Transverse colon (tissue), 4 donors: ENCODE results near the gene TNFRSF25. TPM values are rescaled to one million over a fixed set of nuclear protein-coding genes. Genes with fewer than 3 reads are reported as not detected.
A peak's percentile ranks its signal among the peaks of the same experiment; 100 is the strongest.

Source experiments
- DNase-seq: peaks from one replicate; pipeline ENCODE4 v3.0.0-alpha.2; 2019
- H3K27ac ChIP-seq, 4 donors: fragments of 200-600 bp; sonication (generic); 2 replicates each; pipeline ENCODE4 v1.5.1; 2016 to 2018; ENCODE audit warnings: inconsistent platforms in 4 of 4
- H3K27me3 ChIP-seq: fragments of 200-600 bp; sonication (generic); 2 replicates; pipeline ENCODE4 v1.5.1; 2017; ENCODE audit warnings: inconsistent platforms
- H3K36me3 ChIP-seq, 4 donors: fragments of 200-600 bp; sonication (generic); 2 replicates each; pipeline ENCODE4 v1.5.1; 2017 to 2019; ENCODE audit warnings: inconsistent platforms in 4 of 4
- H3K4me1 ChIP-seq, 4 donors: fragments of 200-600 bp; sonication (generic); 2 replicates each; pipeline ENCODE4 v1.5.1; 2017 to 2020; ENCODE audit warnings: inconsistent platforms in 4 of 4
- H3K4me3 ChIP-seq, 4 donors: fragments of 200-600 bp; sonication (generic); 1 replicate in 1 of 4; 2 replicates in 3 of 4; pipeline versions ENCODE4 v1.5.1 to v1.6.1; 2017 to 2019; ENCODE audit warnings: inconsistent platforms in 4 of 4
- H3K9me3 ChIP-seq, 2 donors: fragments of 200-600 bp; sonication (generic); 2 replicates each; pipeline ENCODE4 v1.5.1; 2017 to 2019; ENCODE audit warnings: inconsistent platforms in 2 of 2
- CTCF ChIP-seq, 5 experiments: fragments of 200-600 bp in 3 of 5; fragments of 450-650 bp in 2 of 5; sonication (generic) in 3 of 5; IDR thresholded peaks; 1 replicate in 2 of 5; 2 replicates in 3 of 5; pipeline ENCODE4 v1.5.1; 2016 to 2017; ENCODE audit warnings: antibody characterized with exemption in 5 of 5, inconsistent platforms in 3 of 5, mild to moderate bottlenecking in 2 of 5, moderate library complexity in 1 of 5
- EP300 ChIP-seq: sonication (generic); formaldehyde crosslinking; IDR thresholded peaks from one replicate; pipeline ENCODE4 v1.6.1; 2017; ENCODE audit warnings: antibody characterized with exemption, low read depth
- POLR2A ChIP-seq: fragments of 450-650 bp; IDR thresholded peaks from one replicate; pipeline ENCODE4 v1.6.1; 2016; ENCODE audit warnings: antibody characterized with exemption, mild to moderate bottlenecking, moderate library complexity
- POLR2AphosphoS5 ChIP-seq, 3 donors: sonication (generic); formaldehyde crosslinking; IDR thresholded peaks; one replicate each; pipeline ENCODE4 v1.6.1; 2016; ENCODE audit warnings: antibody characterized with exemption in 3 of 3
- WGBS, 2 donors: methylation state at CpG; one replicate each; pipeline ENCODE4 v1.1.5; 2018; ENCODE audit warnings: low coverage in 1 of 2; 5-methylcytosine and 5-hydroxymethylcytosine counted together
- in situ Hi-C, 4 donors: fragments of 200-750 bp; cut with MboI; loops; one replicate each; pipeline versions ENCODE4 v1.15.0 to v1.15.1; 2017; ENCODE audit warnings: low sequenced_read_pairs in 3 of 4, low pct_ligation_motif_present in 1 of 4, low pct_unique_long_range_greater_than_20kb in 1 of 4
- intact Hi-C: fragments of 100-400 bp; cut with DNase I; formaldehyde crosslinking; loops from one replicate; pipeline ENCODE4 v1.15.1; 2023; ENCODE audit warnings: low total_unique reads
- total RNA-seq, 4 donors: library from RNA; depleted of rRNA; stranded (reverse); fragments of >200 nt; gene quantifications; one replicate each; pipeline ENCODE4 v1.1.0, GENCODE V29; 2016

The TNFRSF25 gene
- total RNA-seq, 4 donors from 2014 or later: 38.9 to 55.3 (median 45.0) TPM

- peaks cover 15 to 60% (median 53%) of the 10 kb centered on the region in 4 donors for H3K4me1 ChIP-seq
- in situ Hi-C loops: loop anchor here in 1 of 4 donors (25.0 kb wide), 1 partner anchor 181 kb away; the partner anchor contains the start of genes HES3 and ICMT
- H3K9me3 ChIP-seq: no peaks in the 10 kb centered on the region
- no peaks in the 10 kb centered on the region for H3K36me3 ChIP-seq
- TF ChIP-seq POLR2AphosphoS5 (IDR thresholded peaks at IDR 0.05): no peak
- no peak for TF ChIP-seq EP300
- TF ChIP-seq CTCF (IDR thresholded peaks at IDR 0.05): no peak
- no peak for TF ChIP-seq POLR2A
- H3K4me3 ChIP-seq: peak overlapping the region in 2 of 4 donors; percentile 51 to 56
- peak overlapping the region in 2 of 4 donors; percentile 81 to 84 for H3K27ac ChIP-seq
- intact Hi-C loops: loop anchor here (5.0 kb wide), 1 partner anchor 646 kb away; no protein-coding TSS in a partner anchor
- peak; percentile 58 for DNase-seq
- H3K27me3 ChIP-seq: peaks cover 89% of the 10 kb centered on the region
- 59 to 80% methylated on average over 1 to 8 of the region's 8 CpGs for WGBS, 2 donors
Observed at GRCh38 chr1:6417961-6418667, 47.9 kb downstream of the TNFRSF25 start.

GRCh38 chr1:6416906-6417305, 49.1 kb downstream of the TNFRSF25 start:
- H3K4me1 ChIP-seq: peaks cover 15 to 66% (median 53%) of the 10 kb centered on the region in 4 donors
- intact Hi-C loops (loop anchor here (5.0 kb wide), 1 partner anchor 645 kb away; no protein-coding TSS in a partner anchor), in situ Hi-C loops (loop anchor here in 1 of 4 donors (25.0 kb wide), 1 partner anchor 180 kb away; the partner anchor contains the start of genes HES3 and ICMT)
- no peaks in the 10 kb centered on the region for H3K9me3 ChIP-seq
- WGBS, 2 donors: 91% methylated on average over 5 of the region's 5 CpGs; no CpG with 5 or more reads in 1 of the 2 donors
- H3K36me3 ChIP-seq: no peaks in the 10 kb centered on the region
- no peak overlapping the region for H3K4me3 ChIP-seq
- no peak for DNase-seq
- H3K27me3 ChIP-seq: peaks cover 81% of the 10 kb centered on the region
- no peak for TF ChIP-seq POLR2AphosphoS5 (IDR thresholded peaks at IDR 0.05)
- TF ChIP-seq CTCF (IDR thresholded peaks at IDR 0.05): no peak
- TF ChIP-seq EP300: no peak
- TF ChIP-seq POLR2A: no peak
- no peak overlapping the region for H3K27ac ChIP-seq

- Histone ChIP-seq H3K4me1 (peaks cover 15 to 66% (median 53%) of the 10 kb centered on the region in 4 donors), H3K4me3 (no peak overlapping the region), H3K36me3 (no peaks in the 10 kb centered on the region), H3K27ac (no peak overlapping the region), H3K27me3 (peaks cover 76% of the 10 kb centered on the region), H3K9me3 (no peaks in the 10 kb centered on the region)
- no peak for DNase-seq
- WGBS, 2 donors: 84% methylated on average over 8 of the region's 8 CpGs; no CpG with 5 or more reads in 1 of the 2 donors
- intact Hi-C loops: loop anchor here (5.0 kb wide), 1 partner anchor 644 kb away; no protein-coding TSS in a partner anchor
- in situ Hi-C loops: loop anchor here in 1 of 4 donors (25.0 kb wide), 1 partner anchor 179 kb away; the partner anchor contains the start of genes HES3 and ICMT
- no peak for TF ChIP-seq EP300
- no peak for TF ChIP-seq POLR2AphosphoS5 (IDR thresholded peaks at IDR 0.05)
- TF ChIP-seq POLR2A: no peak
- TF ChIP-seq CTCF (IDR thresholded peaks at IDR 0.05): no peak
Observed at GRCh38 chr1:6416295-6416656, 49.7 kb downstream of the TNFRSF25 start.

- intact Hi-C loops (loop anchor here (5.0 kb wide), 1 partner anchor 643 kb away; no protein-coding TSS in a partner anchor), in situ Hi-C loops (loop anchor here in 1 of 4 donors (5.0 to 25.0 kb wide), 2 partner anchors 68 to 178 kb away; partner anchors contain the start of genes HES3 and ICMT)
- Histone ChIP-seq H3K4me1 (peaks cover 10 to 55% (median 42%) of the 10 kb centered on the region in 4 donors), H3K36me3 (no peaks in the 10 kb centered on the region), H3K9me3 (no peaks in the 10 kb centered on the region), H3K27me3 (peaks cover 63% of the 10 kb centered on the region), H3K27ac (peak overlapping the region; percentile 45 to 73 (median 55)), H3K4me3 (no peak overlapping the region)
- DNase-seq: peak; percentile 55
- TF ChIP-seq POLR2AphosphoS5 (IDR thresholded peaks at IDR 0.05) (peak in 1 of 3 donors; percentile 34), CTCF (IDR thresholded peaks at IDR 0.05) (no peak)
- 20 to 37% methylated on average over 4 to 17 of the region's 17 CpGs for WGBS, 2 donors
Observed at GRCh38 chr1:6414881-6415626, 50.9 kb downstream of the TNFRSF25 start.
